A549 (cell line): ENCODE results near the gene OR1A2. TPM values are rescaled to one million over a fixed set of nuclear protein-coding genes. Genes with fewer than 3 reads are reported as not detected.
"Not testable (repeated sequence)": the region's sequence is repeated elsewhere in the genome, so short reads cannot be mapped to it uniquely, and the experiment has no call there.

Source experiments
- ATAC-seq, 2 experiments: fragments of 200-7000 bp in 1 of 2; fragments of >200 bp in 1 of 2; cut with Nextera tagmentation in 1 of 2; cut with Tn5 transposase in 1 of 2; 3 replicates each; pipeline versions ENCODE4 v1.8.0 to v1.9.1; 2018 to 2020; ENCODE audit warnings: mild to moderate bottlenecking in 1 of 2, moderate library complexity in 1 of 2
- CTCF ChIA-PET: fragments of 300-600 bp; sonication (Branson Sonifier 250); formaldehyde crosslinking; extraction: SDS; loops from one replicate; lab custom pipeline; 2021; ENCODE audit warnings: antibody characterized with exemption, inconsistent platforms; lab: Yijun Ruan, JAX
- POLR2A ChIA-PET: fragments of 350-600 bp; formaldehyde crosslinking; extraction: SDS; loops from one replicate; lab custom pipeline; 2021; ENCODE audit warnings: antibody characterized with exemption, inconsistent platforms; lab: Yijun Ruan, JAX
- DNase-seq, 2 experiments: peaks; one replicate each; pipeline versions ENCODE4 v3.0.0 to v3.0.0-alpha.2; 2011 to 2016; ENCODE audit warnings: low read depth in 1 of 2, low spot score in 1 of 2
- FAIRE-seq: peaks from 2 replicates; lab custom pipeline; 2011; peaks lifted over from hg19 to GRCh38; lab: Jason Lieb, UNC
- H3K27ac ChIP-seq, 2 experiments: fragments of >200 bp; sonication (Bioruptor Twin); formaldehyde crosslinking; 3 replicates each; pipeline ENCODE4 v1.5.1; 2016 to 2017
- H3K4me1 ChIP-seq: fragments of >200 bp; sonication (Bioruptor Twin); formaldehyde crosslinking; 3 replicates; pipeline ENCODE4 v1.6.1; 2016
- H3K4me2 ChIP-seq: fragments of >200 bp; sonication (Bioruptor Twin); formaldehyde crosslinking; 3 replicates; pipeline ENCODE4 v1.6.1; 2016
- H3K4me3 ChIP-seq: fragments of >200 bp; sonication (Bioruptor Twin); formaldehyde crosslinking; 3 replicates; pipeline ENCODE4 v1.5.1; 2016
- H3K9me3 ChIP-seq: fragments of >200 bp; sonication (Bioruptor Twin); formaldehyde crosslinking; 3 replicates; pipeline ENCODE4 v1.6.1; 2016
- EHMT2 ChIP-seq: fragments of 200-600 bp; sonication (generic); IDR thresholded peaks from 2 replicates; pipeline ENCODE4 v1.6.1; 2016; ENCODE audit warnings: antibody characterized with exemption, low read depth, mild to moderate bottlenecking, moderate library complexity
- EP300 ChIP-seq, 2 experiments: fragments of >200 bp; sonication (Bioruptor Twin); formaldehyde crosslinking; IDR thresholded peaks; 2 replicates in 1 of 2; 3 replicates in 1 of 2; pipeline ENCODE4 v1.6.1; 2016 to 2017
- GATA3 ChIP-seq: IDR thresholded peaks from 2 replicates; pipeline ENCODE4 v1.6.1; 2012; ENCODE audit warnings: borderline replicate concordance
- HDAC2 ChIP-seq: fragments of 200-600 bp; sonication (generic); IDR thresholded peaks from 2 replicates; pipeline ENCODE4 v1.6.1; 2016
- HOXA7 ChIP-seq: fragments of 250-450 bp; sonication (Bioruptor Pico); IDR thresholded peaks from 2 replicates; pipeline ENCODE4 v1.5.0; 2020; ENCODE audit warnings: mild to moderate bottlenecking, moderate library complexity
- HOXB5 ChIP-seq: fragments of 250-450 bp; sonication (Bioruptor Pico); IDR thresholded peaks from 2 replicates; pipeline ENCODE4 v1.5.0; 2020; ENCODE audit warnings: mild to moderate bottlenecking, moderate library complexity
- JUNB ChIP-seq: fragments of >200 bp; sonication (Bioruptor Twin); formaldehyde crosslinking; IDR thresholded peaks from 2 replicates; pipeline ENCODE4 v1.6.1; 2016
- KDM5A ChIP-seq: fragments of 200-600 bp; sonication (generic); IDR thresholded peaks from 2 replicates; pipeline ENCODE4 v1.6.1; 2016; ENCODE audit warnings: antibody characterized with exemption, mild to moderate bottlenecking
- MAX ChIP-seq: IDR thresholded peaks from 2 replicates; pipeline ENCODE4 v1.6.1; 2012
- NFE2L2 ChIP-seq: fragments of 150-350 bp; conservative IDR thresholded peaks from 2 replicates; pipeline ENCODE4 v1.6.1; 2014; ENCODE audit warnings: low read length
- NR3C1 ChIP-seq: fragments of >200 bp; sonication (Bioruptor Twin); formaldehyde crosslinking; IDR thresholded peaks from 3 replicates; pipeline ENCODE4 v1.6.1; 2017
- TP53 ChIP-seq: fragments of 250-450 bp; sonication (Bioruptor Pico); IDR thresholded peaks from 2 replicates; pipeline ENCODE4 v1.5.0; 2021; ENCODE audit warnings: mild to moderate bottlenecking, moderate library complexity
- ZNF302 ChIP-seq: fragments of 250-450 bp; sonication (Bioruptor Pico); IDR thresholded peaks from 2 replicates; pipeline ENCODE4 v1.9.0; 2021; ENCODE audit warnings: inconsistent platforms, mild to moderate bottlenecking, moderate library complexity
- WGBS: methylation state at CpG from one replicate; pipeline ENCODE4 v1.1.6; 2017; ENCODE audit errors: missing lambda C conversion rate; 5-methylcytosine and 5-hydroxymethylcytosine counted together
- polyA plus RNA-seq, 4 experiments: library from polyadenylated mRNA; depleted of rRNA in 3 of 4; stranded (reverse); fragments of >200 nt; fragmentation: RNase III in 1 of 4; extraction: RNeasy Plus Mini Kit Qiagen cat#74134 plus additional on column Dnase treatment in 1 of 4; gene quantifications; 2 replicates in 3 of 4; 3 replicates in 1 of 4; pipeline ENCODE4 v1.2.3, GENCODE V29; 2011 to 2017
- TF ChIP-seq, protein P1 (sequence below): IDR thresholded peaks from 2 replicates; pipeline ENCODE4 v1.6.1; 2012
- TF ChIP-seq, protein P2 (sequence below): fragments of 450-650 bp; IDR thresholded peaks from 2 replicates; pipeline ENCODE4 v1.6.1; 2014; ENCODE audit warnings: antibody characterized with exemption

Gene OR1A2
- polyA plus RNA-seq, 2 of the 4 experiments (the other 2 are of a cell fraction) = not detected

DNA sequence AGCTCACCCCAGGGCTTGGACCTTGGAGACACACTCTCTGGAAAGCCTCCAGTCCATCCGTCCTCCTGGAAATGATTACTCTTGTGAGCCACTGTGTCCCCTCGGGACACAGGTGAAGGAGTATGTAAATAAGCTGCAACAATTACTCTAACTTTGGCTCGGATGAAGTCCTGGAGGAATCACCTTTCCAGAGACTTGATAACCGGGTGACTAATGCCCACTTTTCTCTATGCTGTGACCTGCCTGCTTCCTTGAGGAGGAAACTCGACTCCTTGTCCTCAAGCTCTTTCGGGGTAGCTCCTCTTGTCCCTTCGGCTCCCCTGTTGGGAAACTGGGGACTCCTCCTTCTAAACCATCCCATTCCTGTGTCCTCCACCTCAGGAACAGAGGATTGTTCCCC, 10.0 kb downstream of the OR1A2 start, which contains the start of gene OR1A1:
Gene OR1A1 (plus strand): TSS at position 301 of the 400 bp plus-strand sequence. CDS start 7,954 bp downstream, outside the sequence.
- ATAC-seq = no peak
- CTCF ChIA-PET = no interaction called here
- FAIRE-seq = no peak
- Histone ChIP-seq H3K9me3 (no peaks in the 10 kb centered on the region), H3K4me1 (no peaks in the 10 kb centered on the region), H3K27ac (no peak within 1 kb of the TSS), H3K4me2 (no peak within 1 kb of the TSS), H3K4me3 (no peak within 1 kb of the TSS)
- POLR2A ChIA-PET = no interaction called here
- no peak for DNase-seq
- 2% methylated on average over 7 of the region's 7 CpGs for WGBS
- TF ChIP-seq, protein P1, sequence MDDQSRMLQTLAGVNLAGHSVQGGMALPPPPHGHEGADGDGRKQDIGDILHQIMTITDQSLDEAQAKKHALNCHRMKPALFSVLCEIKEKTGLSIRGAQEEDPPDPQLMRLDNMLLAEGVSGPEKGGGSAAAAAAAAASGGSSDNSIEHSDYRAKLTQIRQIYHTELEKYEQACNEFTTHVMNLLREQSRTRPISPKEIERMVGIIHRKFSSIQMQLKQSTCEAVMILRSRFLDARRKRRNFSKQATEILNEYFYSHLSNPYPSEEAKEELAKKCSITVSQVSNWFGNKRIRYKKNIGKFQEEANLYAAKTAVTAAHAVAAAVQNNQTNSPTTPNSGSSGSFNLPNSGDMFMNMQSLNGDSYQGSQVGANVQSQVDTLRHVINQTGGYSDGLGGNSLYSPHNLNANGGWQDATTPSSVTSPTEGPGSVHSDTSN = no peak

DNA sequence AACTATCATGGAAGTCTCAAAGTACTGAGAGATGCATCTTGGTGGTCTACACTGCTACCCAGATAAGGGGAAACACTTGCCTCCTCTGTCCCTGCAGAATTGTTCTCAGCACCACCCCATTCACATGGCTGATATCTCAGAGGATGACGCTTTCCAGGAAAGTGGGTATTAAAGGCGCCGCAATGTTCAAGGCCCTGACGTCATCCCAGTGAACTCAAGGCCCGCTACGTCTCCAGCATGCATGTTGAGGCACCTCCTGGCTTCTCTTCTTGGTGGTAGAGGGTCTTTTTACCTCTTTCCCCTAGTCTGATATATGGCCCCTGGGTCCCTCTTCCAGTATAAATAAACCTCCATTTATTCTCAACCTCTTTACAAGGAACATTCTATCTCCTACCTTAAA, 11.2 kb downstream of the OR1A2 start:
- no peak overlapping the region for H3K4me3 ChIP-seq
- no peak for FAIRE-seq
- ChIA-PET POLR2A (no interaction called here), CTCF (no interaction called here)
- no peaks in the 10 kb centered on the region for H3K9me3 ChIP-seq
- TF ChIP-seq NFE2L2 = no peak
- TF ChIP-seq EHMT2 = no peak
- no peak for TF ChIP-seq ZNF302
- H3K27ac ChIP-seq = no peak overlapping the region
- no peak for ATAC-seq
- 56% methylated on average over 6 of the region's 6 CpGs for WGBS
- H3K4me1 ChIP-seq = no peaks in the 10 kb centered on the region
- DNase-seq = no peak
- H3K4me2 ChIP-seq = no peak overlapping the region

GRCh38 chr17:3213001-3213400, 15.7 kb downstream of the OR1A2 start:
- Histone ChIP-seq H3K4me2 (no peak overlapping the region), H3K9me3 (no peaks in the 10 kb centered on the region), H3K4me1 (no peaks in the 10 kb centered on the region), H3K27ac (no peak overlapping the region), H3K4me3 (no peak overlapping the region)
- ATAC-seq (no peak), DNase-seq (no peak), FAIRE-seq (no peak)
- TF ChIP-seq KDM5A (no peak), HDAC2 (no peak)
- ChIA-PET POLR2A (no interaction called here), CTCF (interaction anchor here (1.5 kb wide), 1 partner anchor 40 kb away, joined by 3 read pairs; no protein-coding TSS in a partner anchor)
- 2% methylated on average over 3 of the region's 3 CpGs for WGBS

DNA sequence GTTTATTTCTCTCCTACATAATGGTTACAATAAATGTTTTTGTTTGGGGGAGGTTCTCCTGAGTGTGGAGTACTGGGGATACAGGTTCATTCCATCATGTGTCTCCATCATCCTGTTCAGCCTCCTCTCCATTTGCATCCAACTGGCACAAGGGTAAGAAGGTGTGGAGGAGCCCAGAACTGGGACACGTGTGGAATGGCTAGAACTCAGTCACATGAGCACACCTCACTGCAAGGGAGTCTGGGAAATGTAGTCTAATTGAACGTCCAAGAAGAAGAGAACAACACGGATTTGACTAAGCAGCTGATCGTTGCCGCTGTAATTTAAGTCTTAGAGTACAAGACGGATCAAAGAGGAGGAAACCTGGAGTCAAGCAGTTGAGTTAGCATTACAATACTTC, 16.3 kb downstream of the OR1A2 start:
- TF ChIP-seq NR3C1 (no peak), HOXA7 (no peak), TP53 (no peak), HOXB5 (CRISPR knock-in tag) (no peak), GATA3 (no peak), EP300 (IDR thresholded peaks at IDR 0.05) (no peak), JUNB (no peak), MAX (no peak)
- TF ChIP-seq, protein P2, sequence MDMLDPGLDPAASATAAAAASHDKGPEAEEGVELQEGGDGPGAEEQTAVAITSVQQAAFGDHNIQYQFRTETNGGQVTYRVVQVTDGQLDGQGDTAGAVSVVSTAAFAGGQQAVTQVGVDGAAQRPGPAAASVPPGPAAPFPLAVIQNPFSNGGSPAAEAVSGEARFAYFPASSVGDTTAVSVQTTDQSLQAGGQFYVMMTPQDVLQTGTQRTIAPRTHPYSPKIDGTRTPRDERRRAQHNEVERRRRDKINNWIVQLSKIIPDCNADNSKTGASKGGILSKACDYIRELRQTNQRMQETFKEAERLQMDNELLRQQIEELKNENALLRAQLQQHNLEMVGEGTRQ = peak; percentile 71
- ATAC-seq = peak in 1 of 2 experiments; percentile 64; a peak in 3 of 6 replicates
- ChIA-PET POLR2A (no interaction called here), CTCF (interaction anchor here (1.5 kb wide), 1 partner anchor 40 kb away, joined by 3 read pairs; no protein-coding TSS in a partner anchor)
- 4% methylated on average over 6 of the region's 6 CpGs for WGBS
- DNase-seq = peak in 1 of 2 experiments; percentile 25
- no peak overlapping the region for H3K27ac ChIP-seq
- no peak overlapping the region for H3K4me2 ChIP-seq
- H3K9me3 ChIP-seq = no peaks in the 10 kb centered on the region
- H3K4me1 ChIP-seq = no peaks in the 10 kb centered on the region
- FAIRE-seq = no peak
- H3K4me3 ChIP-seq = no peak overlapping the region

- H3K4me1 ChIP-seq, DNase-seq, ATAC-seq, H3K4me2 ChIP-seq, H3K9me3 ChIP-seq, POLR2A ChIA-PET, H3K27ac ChIP-seq, FAIRE-seq, H3K4me3 ChIP-seq: not testable (repeated sequence)
- 0% methylated on average over 3 of the region's 3 CpGs for WGBS
- CTCF ChIA-PET = interaction anchor here (0.6 kb wide), 1 partner anchor 518 kb away, joined by 4 read pairs; no protein-coding TSS in a partner anchor
Observed at GRCh38 chr17:3219978-3220377, 22.7 kb downstream of the OR1A2 start.
